ENCODE results near the gene FCHSD1.

The FCHSD1 gene

GRCh38 chr5:141635646-141636045 is 15.6 kb downstream of the FCHSD1 start:
- peak overlapping the region; percentile 98 for H3K4me3 ChIP-seq (ENCODE audit: low read depth, low read length)
- H3K27ac ChIP-seq: no peak overlapping the region
- H3K27me3 ChIP-seq (replicated peaks): no peaks in the 10 kb centered on the region
- in situ Hi-C loops (cut with HindIII; ENCODE audit: low pct_ligation_motif_present, low sequenced_read_pairs): no loop called here
- H3K36me3 ChIP-seq (replicated peaks): peaks cover 5% of the 10 kb centered on the region
- no peak for TF ChIP-seq CTCF (IDR thresholded peaks at IDR 0.05; ENCODE audit: low read depth, low read length, missing control alignments)
- no peak for DNase-seq

- in situ Hi-C loops (cut with HindIII; ENCODE audit: low pct_ligation_motif_present, low sequenced_read_pairs): no loop called here
- no peak for DNase-seq
- peaks cover 13% of the 10 kb centered on the region for H3K36me3 ChIP-seq (replicated peaks)
- H3K27me3 ChIP-seq (replicated peaks): no peaks in the 10 kb centered on the region
- no peak overlapping the region for H3K4me3 ChIP-seq (ENCODE audit: low read depth, low read length)
- no peak for TF ChIP-seq CTCF (IDR thresholded peaks at IDR 0.05; ENCODE audit: low read depth, low read length, missing control alignments)
- H3K27ac ChIP-seq: no peak overlapping the region
These were observed 16.5 kb downstream of the FCHSD1 start for GRCh38 chr5:141634720-141635119.

GRCh38 chr5:141633871-141634561 is 17.2 kb downstream of the FCHSD1 start:
- no peak overlapping the region for H3K4me3 ChIP-seq (ENCODE audit: low read depth, low read length)
- TF ChIP-seq CTCF (IDR thresholded peaks at IDR 0.05; ENCODE audit: low read depth, low read length, missing control alignments): no peak
- peaks cover 20% of the 10 kb centered on the region for H3K36me3 ChIP-seq (replicated peaks)
- DNase-seq: no peak
- in situ Hi-C loops (cut with HindIII; ENCODE audit: low pct_ligation_motif_present, low sequenced_read_pairs): no loop called here
- no peaks in the 10 kb centered on the region for H3K27me3 ChIP-seq (replicated peaks)
- no peak overlapping the region for H3K27ac ChIP-seq

GRCh38 chr5:141632650-141633049 is 18.6 kb downstream of the FCHSD1 start:
- Histone ChIP-seq H3K4me3 (ENCODE audit: low read depth, low read length) (no peak overlapping the region), H3K27ac (no peak overlapping the region), H3K27me3 (replicated peaks) (no peaks in the 10 kb centered on the region), H3K36me3 (replicated peaks) (peaks cover 32% of the 10 kb centered on the region)
- in situ Hi-C loops (cut with HindIII; ENCODE audit: low pct_ligation_motif_present, low sequenced_read_pairs): no loop called here
- no peak for TF ChIP-seq CTCF (IDR thresholded peaks at IDR 0.05; ENCODE audit: low read depth, low read length, missing control alignments)
- no peak for DNase-seq

GRCh38 chr5:141630570-141631140 is 20.6 kb downstream of the FCHSD1 start:
- TF ChIP-seq CTCF (IDR thresholded peaks at IDR 0.05; ENCODE audit: low read depth, low read length, missing control alignments): no peak
- DNase-seq: no peak
- Histone ChIP-seq H3K36me3 (replicated peaks) (peaks cover 38% of the 10 kb centered on the region), H3K27me3 (replicated peaks) (no peaks in the 10 kb centered on the region), H3K4me3 (ENCODE audit: low read depth, low read length) (no peak overlapping the region), H3K27ac (no peak overlapping the region)
- in situ Hi-C loops (cut with HindIII; ENCODE audit: low pct_ligation_motif_present, low sequenced_read_pairs): no loop called here
